Measurements from ENCODE around the gene KCNB1.

The KCNB1 gene

DNA sequence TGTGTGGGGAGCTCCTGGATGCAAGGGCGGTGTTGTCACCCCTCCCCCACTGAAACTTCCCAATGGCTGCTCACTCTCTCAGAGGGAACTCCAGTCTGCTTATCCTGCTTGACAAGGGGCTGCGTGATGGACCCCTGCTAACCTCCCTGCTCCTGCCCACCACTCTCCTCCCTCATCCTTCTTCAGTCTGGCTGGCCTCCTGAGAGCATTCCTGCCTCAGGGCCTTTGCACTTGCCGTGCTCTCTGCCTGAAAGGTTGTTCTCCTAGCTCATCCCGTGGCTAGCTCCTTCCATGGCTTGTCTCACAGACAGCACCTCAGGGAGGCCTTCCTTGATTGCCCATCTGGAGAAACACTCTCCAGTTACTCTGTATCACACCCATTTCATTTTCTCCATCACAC is 130.7 kb downstream of the KCNB1 start:
- no peak for DNase-seq (ENCODE audit: low read depth in 2 of 2)

DNA sequence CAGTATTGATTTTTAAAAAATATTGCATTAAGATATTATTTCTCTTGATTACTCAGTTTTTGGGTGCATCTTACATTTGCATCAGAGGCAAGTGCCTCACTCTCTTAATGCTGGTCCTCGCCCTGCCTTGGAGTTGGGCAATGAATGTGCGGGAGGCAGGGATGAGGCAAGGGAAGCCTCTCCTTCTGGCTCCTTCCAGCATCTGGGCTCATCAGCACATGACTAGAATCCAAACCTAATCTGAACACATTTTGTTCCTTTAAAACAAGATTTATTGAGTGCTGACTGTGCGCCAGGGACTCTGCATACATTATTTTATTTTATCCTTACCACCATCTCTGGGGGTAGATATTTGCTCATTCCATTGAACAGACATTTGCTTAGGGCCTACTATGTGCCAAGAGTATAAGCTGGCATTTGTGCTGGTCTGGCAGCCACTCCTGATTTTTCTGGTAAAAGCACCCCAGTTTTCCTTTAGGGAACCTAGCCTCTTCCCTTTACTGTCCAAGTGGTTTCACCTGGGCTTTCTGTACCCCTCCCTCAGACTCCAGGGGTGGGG is 132.7 kb downstream of the KCNB1 start:
- DNase-seq (ENCODE audit: low read depth in 2 of 2), result no peak

DNA sequence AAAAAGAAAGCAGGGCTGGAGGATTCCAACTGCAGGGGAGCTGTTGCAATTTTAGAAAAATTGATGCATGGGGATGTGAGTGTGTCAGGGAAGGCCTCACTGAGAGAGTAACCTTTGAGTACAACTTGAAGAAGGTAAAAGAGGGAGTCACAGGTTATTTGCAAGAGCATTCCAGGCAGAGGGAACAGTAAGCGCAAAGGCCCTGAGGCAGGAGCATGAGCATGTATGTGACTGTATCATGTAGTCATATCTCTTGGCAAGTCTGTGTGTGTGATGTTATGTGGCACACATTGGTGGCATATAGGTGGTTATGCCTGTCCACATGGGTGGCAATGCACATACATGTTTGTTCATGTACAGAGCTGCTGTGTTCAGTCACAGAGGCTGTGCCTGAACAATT is 133.4 kb downstream of the KCNB1 start:
- DNase-seq (ENCODE audit: low read depth in 2 of 2), result no peak

DNA sequence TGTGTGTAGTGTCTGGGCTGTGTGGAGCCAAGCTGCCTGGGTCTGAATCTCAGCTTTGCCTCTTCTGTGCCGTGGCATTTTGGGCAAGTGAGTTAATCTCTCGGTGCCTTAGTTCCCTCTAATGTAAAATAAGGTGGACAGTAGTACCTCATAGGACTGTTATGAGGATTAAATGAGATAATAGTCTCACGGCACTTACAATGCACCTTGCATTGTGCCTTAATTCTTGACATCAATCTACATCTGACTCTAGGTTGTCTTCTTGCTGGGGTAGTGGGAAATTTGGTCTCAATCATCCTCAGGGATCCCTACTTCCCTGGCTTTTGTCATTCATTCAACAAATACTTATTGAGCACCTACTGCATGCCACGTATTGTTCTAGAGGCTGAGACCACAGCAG is 133.9 kb downstream of the KCNB1 start:
- no peak for DNase-seq (ENCODE audit: low read depth in 2 of 2)

DNA sequence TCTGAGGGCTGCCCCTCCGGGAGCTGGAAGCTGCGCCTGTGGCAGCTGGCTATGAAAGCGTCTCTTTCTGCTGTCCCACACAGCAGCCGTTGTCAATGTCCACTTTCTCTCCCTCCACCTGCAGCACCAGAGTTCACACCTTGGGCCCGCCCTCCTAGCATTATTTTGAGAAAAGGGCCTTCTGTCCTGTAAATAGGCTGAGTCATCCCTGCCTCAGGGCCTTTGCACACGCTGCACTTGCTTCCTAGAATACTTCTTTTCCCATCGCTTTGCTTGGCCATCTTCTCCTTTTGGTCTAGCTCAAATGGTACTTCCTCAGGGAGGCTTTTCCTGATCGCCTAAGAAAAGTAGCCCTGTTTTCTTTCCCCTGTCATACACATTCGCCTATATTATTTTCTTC is 135.3 kb downstream of the KCNB1 start:
- DNase-seq (ENCODE audit: low read depth in 2 of 2), result no peak

DNA sequence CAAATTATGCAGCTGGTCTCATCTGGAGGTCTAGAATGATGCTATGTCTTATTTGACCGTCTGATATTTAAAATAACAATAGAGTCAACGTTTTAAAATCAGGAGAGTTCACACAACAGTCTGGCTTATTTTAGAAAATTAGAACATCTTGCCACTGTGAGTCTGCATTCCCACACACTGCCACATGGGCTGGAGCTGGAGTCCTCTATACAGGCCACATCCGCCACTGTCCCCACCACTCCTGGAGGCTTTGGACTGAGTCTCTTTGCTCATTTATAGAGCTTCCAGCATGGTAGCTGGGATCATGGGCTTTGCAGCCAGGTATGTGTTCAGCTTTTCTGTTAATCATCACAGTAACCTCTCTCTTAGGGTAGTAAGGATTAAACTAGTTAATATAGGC is 135.8 kb downstream of the KCNB1 start:
- DNase-seq (ENCODE audit: low read depth in 2 of 2), result no peak

DNA sequence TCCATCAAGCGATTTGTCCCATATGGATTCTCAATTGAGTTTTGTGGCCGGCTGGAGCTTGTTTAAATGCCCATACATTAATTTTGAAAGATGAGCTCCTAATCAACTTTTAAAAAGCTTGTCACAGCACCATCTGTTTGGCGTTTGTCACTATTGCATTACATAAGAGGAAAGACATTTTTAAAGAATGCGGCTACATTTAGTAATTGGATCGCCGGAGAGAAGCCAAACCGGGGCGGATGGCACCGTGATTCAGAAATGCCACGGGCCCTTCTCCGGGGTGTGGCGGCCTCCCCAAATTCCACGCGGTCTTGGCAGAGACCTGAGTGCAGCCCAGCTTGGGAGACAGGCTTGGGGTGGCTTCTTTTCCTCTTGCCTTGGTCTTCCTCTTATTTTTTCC is 136.9 kb downstream of the KCNB1 start:
- no peak for DNase-seq (ENCODE audit: low read depth in 2 of 2)

DNA sequence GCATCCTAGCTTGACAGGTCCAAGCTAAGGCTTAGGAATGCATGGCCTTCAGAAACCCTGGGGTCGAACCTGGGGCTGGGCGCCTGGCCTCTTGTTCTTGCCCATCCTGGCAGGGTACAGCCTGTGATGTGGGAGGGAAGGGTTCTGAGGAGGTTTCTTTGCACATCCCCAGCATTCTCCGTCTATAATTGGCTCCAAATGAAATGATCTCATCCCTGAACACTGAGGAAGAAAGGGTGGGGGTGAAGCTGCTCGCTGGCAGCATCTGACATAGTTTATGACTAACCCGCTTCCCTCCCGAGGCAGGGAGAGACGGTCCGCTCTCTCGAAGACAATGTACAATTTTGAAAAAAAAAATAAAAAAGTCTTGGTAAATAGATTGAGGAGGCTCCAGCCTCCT is 137.5 kb downstream of the KCNB1 start:
- no peak for DNase-seq (ENCODE audit: low read depth in 2 of 2)

DNA sequence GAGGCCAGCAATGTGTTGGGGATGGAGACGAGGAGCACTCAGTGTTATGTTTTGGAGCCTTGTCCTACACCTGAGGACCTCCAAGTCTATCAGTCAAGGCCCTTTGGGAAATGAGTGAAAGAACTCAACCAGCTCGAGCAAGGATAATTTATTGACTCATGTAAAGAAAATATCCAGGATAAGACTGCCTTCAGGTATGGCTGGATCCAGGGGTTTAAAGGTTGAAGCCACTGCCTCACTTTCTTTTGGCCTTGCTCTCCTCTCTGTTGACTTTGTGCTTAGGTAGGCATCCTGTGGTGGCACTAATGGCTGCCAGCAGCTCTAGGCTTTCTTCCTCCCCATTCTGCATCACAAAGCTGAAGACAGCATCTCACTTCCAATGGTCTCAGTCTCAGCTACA is 138.3 kb downstream of the KCNB1 start:
- no peak for DNase-seq (ENCODE audit: low read depth in 2 of 2)

DNA sequence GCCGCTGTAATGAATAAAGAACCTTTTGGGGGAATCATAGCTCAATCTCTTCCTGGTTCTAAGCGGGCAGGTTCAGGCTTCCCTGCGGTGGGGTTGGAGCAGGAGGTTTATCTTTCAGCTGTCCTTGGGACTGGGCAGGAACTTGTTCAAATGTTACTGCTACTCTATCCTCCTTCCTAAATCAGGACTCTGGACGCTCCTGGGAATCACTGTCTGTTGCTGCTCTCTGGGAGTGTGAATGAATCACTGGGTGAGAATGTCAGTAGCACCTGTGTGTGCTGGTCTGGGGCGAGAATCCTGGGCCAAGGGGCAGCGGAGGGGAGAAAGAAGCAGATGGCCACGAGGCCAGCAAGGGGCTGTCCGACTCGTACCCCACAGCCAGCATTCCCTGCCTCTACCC is 139.2 kb downstream of the KCNB1 start:
- DNase-seq (ENCODE audit: low read depth in 2 of 2), result no peak

DNA sequence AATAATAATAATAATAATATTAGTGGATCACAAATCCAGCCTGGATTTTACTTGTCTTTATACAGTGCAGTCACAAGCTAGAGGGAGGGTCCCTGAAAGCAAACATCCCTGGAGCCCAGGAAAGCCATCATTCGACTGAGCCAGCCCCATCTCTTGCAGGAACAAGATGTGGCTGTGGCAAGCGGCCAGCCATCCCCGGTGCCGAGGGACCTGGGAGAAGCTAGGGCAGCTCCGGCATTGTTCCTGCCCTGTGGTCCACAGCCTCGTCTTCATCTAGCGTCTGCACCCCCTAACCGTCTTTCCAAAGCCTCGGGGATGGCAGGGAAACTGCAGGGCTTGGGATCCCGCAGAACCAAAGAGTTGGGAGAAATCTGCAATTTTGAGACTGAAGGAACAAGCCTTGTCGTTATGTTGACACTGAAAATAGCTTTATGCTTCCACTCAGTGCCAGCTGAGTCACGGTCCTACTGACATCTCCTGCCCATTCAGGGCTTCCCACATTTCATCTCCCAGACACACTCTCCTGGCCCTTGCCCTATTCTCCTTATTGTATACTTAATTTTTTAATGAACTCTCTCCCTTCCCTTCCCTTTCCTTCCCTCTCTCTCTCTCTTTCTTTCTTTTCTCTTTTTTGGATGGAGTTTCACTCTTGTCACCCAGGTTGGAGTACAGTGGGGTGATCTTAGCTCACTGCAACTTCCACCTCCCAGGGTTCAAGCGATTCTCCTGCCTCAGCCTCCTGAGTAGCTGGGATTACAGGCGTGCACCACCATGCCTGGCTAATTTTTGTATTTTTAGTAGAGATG is 142.1 kb downstream of the KCNB1 start:
- DNase-seq (ENCODE audit: low read depth in 2 of 2), result no peak

DNA sequence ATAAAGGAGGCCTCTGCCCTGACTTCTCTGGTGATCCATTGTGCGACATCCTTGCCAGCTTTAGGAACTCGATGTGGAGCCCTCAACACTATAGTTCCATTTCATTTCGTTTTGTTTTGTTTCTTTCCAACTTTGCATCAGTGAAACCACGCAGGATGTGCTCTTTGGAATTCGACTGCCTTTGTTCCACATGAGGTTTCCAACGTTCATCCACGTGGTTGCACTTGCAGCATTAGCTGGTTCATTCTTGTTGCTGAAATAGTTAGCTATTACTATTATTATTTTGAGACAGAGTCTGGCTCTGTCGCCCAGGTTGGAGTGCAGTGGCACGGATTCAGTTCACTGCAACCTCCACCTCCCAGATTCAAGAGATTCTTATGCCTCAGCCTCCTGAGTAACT is 143.3 kb downstream of the KCNB1 start:
- DNase-seq (ENCODE audit: low read depth in 2 of 2), result no peak

DNA sequence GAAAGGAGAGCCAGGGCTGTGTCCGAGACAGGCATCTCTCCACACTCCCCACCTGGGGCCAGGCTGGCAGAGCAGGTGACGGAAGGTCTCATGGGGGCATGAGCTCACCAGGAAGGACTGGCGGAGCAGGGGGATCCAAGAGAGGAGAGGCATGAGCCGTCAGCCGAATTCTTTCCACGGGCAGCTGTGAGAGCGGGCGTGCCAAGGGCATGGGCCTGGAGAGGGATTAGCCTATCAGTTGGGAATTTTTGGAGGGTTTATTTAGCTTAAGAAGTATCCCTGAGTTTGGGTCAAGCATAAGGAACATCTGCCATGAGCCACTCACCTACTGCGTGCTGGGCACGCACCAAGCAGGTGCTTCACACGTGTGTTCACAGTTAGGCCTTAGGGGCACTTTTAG is 144.4 kb downstream of the KCNB1 start:
- DNase-seq (ENCODE audit: low read depth in 2 of 2), result no peak

DNA sequence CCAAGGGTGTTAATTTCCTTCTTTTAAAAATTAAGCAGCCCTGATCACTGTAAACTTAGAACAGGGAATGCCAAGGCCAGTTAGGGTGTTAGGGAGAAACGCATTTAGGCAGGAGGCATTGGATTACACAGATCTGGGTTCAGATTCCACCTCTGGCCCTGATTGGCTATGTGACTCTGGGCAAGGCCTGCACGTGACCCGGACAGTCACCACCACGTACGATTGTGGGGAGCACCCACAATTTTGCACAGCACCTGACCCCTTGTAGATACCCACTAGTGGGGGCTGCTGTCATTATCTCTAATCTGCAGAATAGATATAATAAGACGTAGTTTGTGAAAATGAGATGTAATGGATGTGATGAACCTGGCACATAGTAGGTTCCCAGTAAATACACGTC is 145.1 kb downstream of the KCNB1 start:
- no peak for DNase-seq (ENCODE audit: low read depth in 2 of 2)

DNA sequence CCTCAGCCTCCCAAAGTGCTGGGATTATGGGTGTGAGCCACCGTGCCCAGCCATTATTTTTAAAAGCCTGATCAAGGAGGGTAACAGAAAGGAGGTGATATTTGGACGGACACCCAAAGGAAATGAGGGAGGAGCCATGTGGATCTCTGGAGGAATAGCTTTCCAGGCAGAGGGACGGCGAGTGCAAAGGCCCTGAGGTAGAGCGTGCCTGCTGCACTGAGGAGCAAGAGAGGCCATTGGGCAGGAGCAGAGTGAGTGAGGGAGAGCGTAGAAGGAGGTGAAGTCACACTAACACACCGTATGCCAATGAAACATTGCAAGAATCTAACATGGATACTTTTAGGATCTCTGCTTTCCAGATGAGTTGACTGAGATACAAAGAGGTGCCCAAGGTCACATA is 145.7 kb downstream of the KCNB1 start:
- DNase-seq (ENCODE audit: low read depth in 2 of 2), result no peak

DNA sequence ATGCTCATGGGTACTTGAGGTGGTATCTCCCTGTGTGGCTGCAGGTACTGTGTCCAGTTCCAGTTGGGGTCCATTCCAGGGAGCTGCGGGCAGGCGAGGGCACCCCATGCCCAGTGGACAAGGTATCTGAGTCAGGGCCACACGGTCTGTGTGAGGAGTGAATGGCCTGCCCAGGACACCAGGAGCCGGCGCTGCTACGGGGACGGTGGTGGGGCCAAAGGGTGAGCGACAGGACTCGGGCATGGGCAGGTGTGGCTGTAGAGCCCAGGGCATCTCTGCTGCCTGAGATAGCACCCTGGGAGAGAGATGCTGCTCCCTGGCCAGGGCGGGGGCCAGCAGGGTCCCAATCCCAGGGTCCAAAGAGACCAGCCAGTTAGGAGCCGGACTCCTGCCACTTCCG is 147.0 kb downstream of the KCNB1 start:
- no peak for DNase-seq (ENCODE audit: low read depth in 2 of 2)

DNA sequence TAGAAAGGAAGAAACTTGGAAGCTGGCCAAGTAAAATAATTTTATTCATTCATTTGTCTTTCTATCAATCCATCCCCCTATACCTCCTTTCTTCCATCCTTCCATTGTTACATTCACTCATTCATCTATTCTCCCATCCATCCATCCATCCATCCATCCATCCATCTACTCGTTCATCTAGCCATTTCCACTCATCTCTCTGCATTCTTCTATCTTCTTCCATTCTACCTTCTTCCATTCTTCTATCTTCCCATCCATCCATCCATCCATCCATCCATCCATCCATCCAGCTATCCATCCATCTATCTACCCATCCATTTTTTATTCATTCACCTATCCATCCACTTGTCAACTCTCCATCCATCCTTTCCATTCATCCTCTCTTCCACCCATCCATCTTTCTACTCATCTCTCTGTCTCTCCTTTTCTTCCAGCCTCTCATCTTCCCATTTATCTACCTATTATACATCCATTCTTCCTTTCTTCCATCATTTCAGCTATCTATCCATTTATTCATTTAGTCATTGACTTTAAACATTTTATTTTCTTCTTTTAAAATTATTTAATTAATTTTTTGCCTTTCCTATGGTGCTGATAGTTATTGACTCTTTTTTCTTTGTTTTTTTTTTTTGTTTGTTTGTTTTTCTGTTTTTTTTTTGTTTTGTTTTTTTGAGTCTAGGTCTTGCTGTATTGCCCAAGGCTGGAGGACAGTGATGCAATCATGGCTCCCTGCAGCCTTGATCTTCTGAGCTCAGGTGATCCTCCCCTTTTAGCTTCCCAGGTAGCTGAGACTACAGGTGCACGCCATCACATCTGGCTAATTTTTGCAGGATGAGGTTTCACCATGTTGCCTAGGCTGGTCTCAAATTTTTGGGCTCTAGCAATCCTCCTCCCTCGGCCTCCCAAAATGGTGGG is 151.5 kb downstream of the KCNB1 start:
- no peak for DNase-seq (ENCODE audit: low read depth in 2 of 2)

DNA sequence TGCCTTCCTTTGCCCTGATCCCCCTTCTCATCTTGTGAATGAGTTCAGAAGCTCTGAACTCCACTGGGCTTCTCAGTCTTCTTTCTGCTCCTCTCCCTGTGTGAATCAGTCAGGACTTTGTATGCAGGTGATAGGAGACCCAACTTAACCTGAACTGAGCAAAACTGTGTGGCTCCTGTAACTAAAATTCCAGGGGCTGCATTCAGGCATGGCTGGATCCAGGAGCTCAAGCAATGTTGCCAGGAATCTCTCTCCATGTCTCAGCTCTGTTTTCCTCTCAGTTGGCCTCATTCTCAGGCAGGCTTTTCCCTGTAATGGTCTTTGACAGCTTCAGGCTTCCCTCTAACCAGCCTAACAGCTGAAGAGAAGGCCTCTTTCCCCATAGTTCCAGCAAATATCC is 153.7 kb downstream of the KCNB1 start:
- DNase-seq (ENCODE audit: low read depth in 2 of 2), result no peak

DNA sequence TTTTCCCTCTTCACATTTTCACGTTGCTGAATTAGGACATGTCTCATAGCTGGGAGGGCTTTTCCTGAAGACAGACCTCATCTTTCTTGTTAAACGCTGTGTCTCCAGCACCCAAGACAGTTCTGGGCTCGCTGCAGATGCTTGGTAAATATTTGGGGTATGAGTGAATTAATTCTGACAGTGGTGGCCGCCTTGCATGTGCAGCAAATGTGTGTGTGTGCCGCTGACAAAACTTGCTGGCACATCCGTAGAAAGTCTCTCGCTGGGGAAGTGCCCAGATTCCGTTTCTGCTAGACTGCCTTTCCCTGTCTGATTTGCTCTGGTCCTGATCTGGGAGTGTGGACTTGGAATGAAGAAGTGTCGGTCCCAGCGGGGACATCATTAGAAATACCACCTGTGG is 156.4 kb downstream of the KCNB1 start:
- no peak for DNase-seq (ENCODE audit: low read depth in 2 of 2)

DNA sequence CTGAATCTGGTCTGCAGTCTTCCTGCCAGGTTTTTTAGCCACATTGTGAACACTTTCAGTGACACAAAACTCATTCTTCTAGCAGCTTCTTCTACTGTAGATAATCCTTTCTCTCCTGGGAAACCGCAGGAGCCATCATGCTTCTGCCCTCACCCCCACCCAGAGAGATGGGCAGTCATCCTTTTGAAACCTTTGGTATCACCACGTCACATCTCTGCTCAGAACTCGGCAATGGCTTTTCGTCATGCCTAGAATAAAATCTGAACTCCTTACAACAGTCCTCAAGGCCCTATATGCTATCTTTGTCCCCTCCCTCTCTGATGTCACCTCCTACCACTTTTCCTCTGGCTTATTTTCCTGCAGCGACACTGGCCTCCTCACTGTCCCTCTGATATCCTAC is 158.2 kb downstream of the KCNB1 start:
- no peak for DNase-seq (ENCODE audit: low read depth in 2 of 2)

DNA sequence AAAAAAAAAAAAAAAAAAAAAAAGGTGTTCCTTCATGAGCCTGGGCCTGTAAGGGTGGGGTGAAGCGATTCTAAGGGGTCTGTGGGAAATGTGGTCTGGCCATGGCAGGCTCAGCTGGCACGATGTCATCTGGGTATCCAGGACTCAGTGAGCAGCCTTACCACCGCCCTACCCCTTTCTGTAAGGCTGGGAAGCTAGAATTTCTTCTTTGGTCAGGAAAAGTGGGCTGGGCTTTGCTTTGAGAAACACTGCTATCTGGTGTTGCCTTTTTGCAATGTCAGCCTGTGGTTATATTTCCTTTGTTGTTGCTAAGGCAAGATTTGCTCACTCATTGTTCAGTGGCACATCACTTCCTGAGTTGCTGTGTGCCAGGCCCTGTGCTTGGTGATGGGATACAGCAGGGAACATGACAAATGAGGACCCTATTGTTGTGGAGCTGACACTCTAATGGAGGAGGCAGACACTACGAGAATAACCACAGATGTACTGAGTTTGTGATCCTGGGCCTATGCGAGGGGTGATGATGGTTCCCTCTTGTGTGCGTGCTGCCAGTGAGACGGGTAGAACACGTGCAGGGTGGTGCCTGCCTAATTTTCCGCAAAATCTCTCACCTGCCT is 158.7 kb downstream of the KCNB1 start:
- peak in 1 of 2 donors; percentile 11 for DNase-seq (ENCODE audit: low read depth in 2 of 2)

DNA sequence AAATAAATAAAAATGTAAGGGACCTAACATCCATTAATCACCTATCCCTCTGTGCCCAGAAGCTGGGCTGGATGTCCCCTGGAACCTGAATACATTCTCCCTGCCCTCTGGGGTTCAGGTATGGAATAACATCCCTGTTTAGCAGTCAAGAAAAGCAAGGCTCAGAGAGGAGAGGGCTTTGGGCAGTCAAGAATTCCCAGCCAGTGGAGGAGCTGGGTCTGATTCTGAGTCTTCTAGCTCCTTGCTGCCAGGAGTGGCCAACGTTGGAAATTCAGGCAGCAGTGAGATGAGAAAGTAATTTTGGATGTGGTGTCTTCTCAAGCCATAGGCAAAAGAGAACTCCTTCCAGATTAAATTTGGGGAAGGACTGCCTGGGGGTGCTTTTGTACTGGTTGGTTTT is 162.0 kb downstream of the KCNB1 start:
- no peak for DNase-seq (ENCODE audit: low read depth in 2 of 2)

Data from stimulated activated CD4-positive, alpha-beta T cell treated with anti-CD3 and anti-CD28 coated beads, Interleukin-15, amount 100 ng/mL, for 48 hours (primary cell).